Left renal pelvis (tissue), 4 donors: ENCODE measurements around the gene RNASE12. TPM values are rescaled to one million over a fixed set of nuclear protein-coding genes. Genes with fewer than 3 reads are reported as not detected.
"Not testable (repeated sequence)": the region's sequence is repeated elsewhere in the genome, so short reads cannot be mapped to it uniquely, and the experiment has no call there.

ENCODE experiments used
- DNase-seq, 4 donors: peaks; one replicate each; pipeline ENCODE4 v3.0.0-alpha.2; 2013; ENCODE audit warnings: low read depth in 4 of 4, low spot score in 3 of 4
- polyA plus RNA-seq, 4 donors: library from polyadenylated mRNA; unstranded; fragments of 120-200 nt; gene quantifications; one replicate each; pipeline ENCODE4 v1.2.1, GENCODE V29; 2013; ENCODE audit not compliant: insufficient read length in 4 of 4

The RNASE12 gene
- polyA plus RNA-seq, 4 donors, result not detected

- DNase-seq, result no peak
These were observed 23.1 kb upstream of the RNASE12 start for GRCh38 chr14:20614038-20614840.

- DNase-seq, result peak; percentile 85 to 88 (median 88)
These were observed 22.2 kb upstream of the RNASE12 start for GRCh38 chr14:20613094-20614037.

DNA sequence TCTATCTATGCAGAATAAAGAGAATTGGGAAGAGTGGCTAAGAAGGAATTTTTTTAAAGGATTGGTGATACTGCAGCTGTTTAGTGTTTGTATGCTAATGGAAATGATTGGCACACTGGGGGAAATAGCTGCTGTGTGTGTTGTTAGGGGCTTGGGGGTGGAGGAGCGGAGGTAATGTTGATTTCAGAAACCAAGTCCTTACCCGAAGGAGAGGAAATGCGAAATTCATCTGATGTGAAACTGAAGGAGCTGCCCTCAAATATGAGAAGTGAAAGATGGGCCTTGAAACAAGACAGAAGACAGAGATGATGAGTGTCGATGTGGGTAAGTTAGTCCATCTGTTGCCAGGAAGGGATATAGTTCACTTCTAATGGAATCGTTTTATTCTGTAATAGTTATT, 21.2 kb upstream of the RNASE12 start:
- no peak for DNase-seq

- no peak for DNase-seq
These were observed 20.1 kb upstream of the RNASE12 start for GRCh38 chr14:20611277-20611676.

DNA sequence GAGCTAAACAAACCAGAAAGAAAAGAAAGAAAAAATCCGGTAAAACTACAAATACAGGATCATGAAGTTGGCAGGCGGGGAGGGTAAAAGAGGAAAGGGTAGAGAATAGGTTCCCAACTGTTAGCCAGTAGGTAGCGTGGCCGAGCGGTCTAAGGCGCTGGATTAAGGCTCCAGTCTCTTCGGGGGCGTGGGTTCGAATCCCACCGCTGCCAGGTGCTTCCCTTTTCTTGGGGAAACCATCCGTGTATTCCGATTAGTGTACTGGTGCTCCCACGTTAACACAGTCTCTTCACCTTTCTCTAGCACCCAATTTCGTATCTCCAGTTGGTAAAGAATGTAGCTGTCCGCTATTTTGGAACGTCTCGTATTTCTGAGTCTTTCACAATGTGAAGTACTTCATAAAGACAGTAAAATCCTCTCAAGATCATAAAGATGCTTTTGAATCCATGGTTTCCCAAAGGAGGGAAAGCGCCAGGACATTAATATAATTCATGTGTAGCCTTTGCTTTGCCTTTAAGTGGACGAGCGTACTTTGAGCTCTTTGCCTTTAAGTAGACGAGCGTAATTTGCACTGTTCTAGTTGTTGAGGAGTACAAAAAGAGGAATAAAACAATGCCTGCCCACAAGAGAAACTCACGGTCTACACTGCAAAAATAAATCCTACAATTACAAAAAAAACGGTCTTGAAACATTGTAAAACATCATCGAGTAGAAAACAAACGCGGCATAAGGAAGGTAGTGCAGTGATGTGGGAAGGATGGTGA, 19.0 kb upstream of the RNASE12 start:
- no peak for DNase-seq

GRCh38 chr14:20609215-20610001, 18.2 kb upstream of the RNASE12 start:
- peak; percentile 78 to 88 (median 82) for DNase-seq

- no peak for DNase-seq
These were observed 17.4 kb upstream of the RNASE12 start for GRCh38 chr14:20608383-20609110.

DNA sequence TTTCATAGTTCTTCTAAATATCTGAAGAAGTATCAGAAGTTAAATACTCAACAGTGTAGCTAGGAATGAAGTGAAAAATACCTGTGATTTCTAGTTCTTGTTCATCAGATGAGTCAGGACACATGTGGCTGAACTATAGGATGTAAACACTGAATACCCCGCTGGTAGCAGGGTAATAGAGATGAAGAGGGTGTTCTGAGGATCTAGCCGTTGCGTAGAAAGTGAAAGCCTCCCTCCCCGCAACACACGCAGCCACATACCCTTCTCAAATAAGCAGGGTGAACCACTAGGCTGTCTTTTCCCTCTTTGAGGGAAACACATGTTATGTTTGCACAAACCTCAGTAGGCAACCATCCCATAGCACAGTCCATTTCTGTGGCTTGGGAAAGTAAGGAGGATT, 16.4 kb upstream of the RNASE12 start:
- no peak for DNase-seq

- DNase-seq, result no peak
These were observed 15.7 kb upstream of the RNASE12 start for GRCh38 chr14:20606902-20607242.

- no peak for DNase-seq
These were observed 15.2 kb upstream of the RNASE12 start for GRCh38 chr14:20606190-20606901.

GRCh38 chr14:20603813-20604690, 12.9 kb upstream of the RNASE12 start:
- no peak for DNase-seq

- DNase-seq, result no peak
These were observed 11.4 kb upstream of the RNASE12 start for GRCh38 chr14:20602583-20602982.

GRCh38 chr14:20601522-20601921, 10.3 kb upstream of the RNASE12 start:
- DNase-seq, result no peak

DNA sequence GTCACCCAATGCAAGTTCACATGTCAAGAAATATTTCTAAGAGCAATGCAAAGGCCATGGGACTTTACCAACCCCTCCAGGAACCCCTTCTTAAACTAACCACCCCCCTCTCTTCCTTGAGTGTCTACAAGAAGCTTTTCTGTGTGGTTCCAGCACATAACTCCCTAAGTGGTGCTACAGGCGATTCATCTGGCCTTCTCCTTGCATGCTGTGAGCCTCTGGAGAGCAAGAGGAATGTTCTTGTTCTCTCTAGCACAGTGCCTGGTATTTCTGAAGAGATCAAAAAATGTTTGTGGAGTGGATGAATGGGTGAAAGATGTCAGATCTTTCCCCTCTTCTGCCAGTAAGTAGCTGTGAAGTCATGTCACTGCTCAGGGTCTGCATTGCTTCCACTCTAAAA, 5.9 kb upstream of the RNASE12 start:
- no peak for DNase-seq

DNA sequence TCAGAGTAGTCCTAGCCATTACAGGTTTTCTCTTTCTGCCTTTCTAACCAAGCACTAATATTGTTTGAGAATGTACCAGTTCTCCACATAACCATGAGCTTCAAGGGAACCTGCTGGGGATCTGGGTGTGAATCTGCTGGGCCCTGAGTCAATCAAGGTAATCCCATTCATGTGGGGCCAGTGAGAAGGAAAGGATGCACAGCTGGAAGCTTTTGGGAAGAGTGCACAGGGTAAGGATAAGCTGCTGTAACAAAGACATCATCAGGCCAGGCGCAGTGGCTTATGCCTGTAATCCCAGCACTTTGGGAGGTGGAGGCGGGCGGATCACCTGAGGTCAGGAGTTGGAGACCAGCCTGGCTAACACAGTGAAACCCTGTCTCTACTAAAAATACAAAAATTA, 4.5 kb upstream of the RNASE12 start:
- not testable (repeated sequence) for DNase-seq

DNA sequence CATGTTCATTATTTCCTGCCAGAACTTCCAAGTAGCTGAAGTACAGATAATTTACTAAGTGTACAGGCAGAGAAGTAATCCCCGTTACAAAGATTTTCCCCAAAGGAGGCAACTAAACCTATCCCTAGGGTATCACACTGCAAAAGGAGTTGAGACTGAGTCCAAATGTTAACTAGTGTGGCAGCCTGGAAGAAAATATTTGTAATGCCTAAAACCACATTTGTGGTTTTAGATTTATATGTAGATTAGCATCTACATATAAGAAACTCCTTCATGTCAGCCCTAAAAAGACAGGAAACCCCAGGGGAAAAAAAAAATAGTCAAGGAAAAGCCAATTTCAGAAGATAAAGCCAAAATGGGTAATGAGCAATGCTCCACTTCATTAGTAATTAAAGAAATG, 1.4 kb upstream of the RNASE12 start:
- DNase-seq, result no peak

GRCh38 chr14:20587489-20588154, 3.6 kb downstream of the RNASE12 start, which contains the start of gene RNASE11:
RNASE11 (minus strand) TSS chr14:20588001.
- DNase-seq, result no peak
